NCI-H2029 treated with DMSO at 0.1 percent for 48 hours (cell line): ENCODE data around the gene MYO19.

Source experiments
- DNase-seq: peaks from one replicate; lab custom pipeline; 2025; lab: John Stamatoyannopoulos, UW

MYO19 gene, protein sequence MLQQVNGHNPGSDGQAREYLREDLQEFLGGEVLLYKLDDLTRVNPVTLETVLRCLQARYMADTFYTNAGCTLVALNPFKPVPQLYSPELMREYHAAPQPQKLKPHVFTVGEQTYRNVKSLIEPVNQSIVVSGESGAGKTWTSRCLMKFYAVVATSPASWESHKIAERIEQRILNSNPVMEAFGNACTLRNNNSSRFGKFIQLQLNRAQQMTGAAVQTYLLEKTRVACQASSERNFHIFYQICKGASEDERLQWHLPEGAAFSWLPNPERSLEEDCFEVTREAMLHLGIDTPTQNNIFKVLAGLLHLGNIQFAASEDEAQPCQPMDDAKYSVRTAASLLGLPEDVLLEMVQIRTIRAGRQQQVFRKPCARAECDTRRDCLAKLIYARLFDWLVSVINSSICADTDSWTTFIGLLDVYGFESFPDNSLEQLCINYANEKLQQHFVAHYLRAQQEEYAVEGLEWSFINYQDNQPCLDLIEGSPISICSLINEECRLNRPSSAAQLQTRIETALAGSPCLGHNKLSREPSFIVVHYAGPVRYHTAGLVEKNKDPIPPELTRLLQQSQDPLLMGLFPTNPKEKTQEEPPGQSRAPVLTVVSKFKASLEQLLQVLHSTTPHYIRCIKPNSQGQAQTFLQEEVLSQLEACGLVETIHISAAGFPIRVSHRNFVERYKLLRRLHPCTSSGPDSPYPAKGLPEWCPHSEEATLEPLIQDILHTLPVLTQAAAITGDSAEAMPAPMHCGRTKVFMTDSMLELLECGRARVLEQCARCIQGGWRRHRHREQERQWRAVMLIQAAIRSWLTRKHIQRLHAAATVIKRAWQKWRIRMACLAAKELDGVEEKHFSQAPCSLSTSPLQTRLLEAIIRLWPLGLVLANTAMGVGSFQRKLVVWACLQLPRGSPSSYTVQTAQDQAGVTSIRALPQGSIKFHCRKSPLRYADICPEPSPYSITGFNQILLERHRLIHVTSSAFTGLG

DNA sequence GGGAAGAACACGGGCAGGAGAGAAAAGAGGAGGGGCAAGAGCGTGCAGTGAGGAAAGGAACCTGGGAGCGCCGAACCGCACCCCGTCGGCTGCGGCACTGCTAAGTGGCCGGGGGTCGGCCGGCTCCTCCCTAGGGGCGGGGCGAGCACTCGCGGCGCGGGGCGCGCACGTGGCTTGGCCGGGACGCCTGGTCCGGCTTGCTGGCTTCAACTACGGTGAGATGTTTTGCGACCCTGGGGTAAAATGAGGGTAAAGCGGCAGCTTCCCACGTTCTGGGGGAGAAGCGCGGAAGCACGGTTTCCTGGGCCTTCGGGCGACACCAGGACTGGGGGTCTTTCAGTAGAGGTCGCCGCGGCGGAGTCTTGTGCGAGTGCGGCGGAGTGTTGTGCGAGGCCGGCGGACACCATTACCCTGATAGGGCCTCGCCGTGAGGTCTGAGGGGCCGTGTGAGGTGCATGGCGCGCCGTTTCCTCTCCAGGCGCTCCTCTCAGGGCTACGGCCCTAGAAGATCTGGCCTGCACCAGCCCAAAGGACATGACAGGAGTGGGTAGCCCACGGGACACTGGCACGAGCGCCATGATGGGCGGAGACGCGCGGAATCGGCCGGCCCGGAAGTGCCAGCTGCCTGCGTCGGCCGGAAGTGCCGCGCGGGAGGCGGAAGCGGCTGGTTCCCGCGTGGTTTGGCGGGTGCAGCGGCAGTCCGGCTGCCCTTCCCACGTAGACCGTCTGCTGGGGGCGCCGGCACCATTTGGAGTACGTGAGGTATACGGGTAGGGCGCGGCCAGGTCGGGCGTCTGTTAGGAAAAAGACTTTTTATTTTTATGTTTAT, at the start of gene MYO19, which contains the start of gene PIGW:
MYO19 (minus strand) TSS at position 29 of the 829 bp plus-strand sequence. CDS start 2,330 bp downstream, outside the sequence.
PIGW (plus strand) TSS at position 148 of the 829 bp plus-strand sequence. CDS start 2,115 bp downstream, outside the sequence.
- peak; percentile 70 for DNase-seq

DNA sequence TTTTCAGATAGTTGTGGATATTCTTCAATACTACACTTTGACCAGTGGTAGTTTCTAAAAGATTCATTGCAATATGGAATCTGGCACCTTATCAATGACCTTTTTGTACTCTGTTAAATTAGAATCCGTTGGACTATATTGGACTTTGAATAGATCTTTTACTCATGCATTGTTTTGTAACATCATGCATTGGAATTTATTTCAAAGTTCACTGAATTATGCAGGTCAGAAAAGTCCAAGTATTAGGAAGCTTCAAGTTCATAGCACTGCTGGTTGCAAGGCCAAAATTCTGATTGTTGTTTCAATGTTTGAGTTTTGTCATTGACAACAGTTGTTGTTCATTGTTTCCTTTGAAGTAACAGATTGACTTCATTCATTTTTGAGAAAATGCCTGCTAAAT, 49.1 kb upstream of the MYO19 start:
- no peak for DNase-seq

DNA sequence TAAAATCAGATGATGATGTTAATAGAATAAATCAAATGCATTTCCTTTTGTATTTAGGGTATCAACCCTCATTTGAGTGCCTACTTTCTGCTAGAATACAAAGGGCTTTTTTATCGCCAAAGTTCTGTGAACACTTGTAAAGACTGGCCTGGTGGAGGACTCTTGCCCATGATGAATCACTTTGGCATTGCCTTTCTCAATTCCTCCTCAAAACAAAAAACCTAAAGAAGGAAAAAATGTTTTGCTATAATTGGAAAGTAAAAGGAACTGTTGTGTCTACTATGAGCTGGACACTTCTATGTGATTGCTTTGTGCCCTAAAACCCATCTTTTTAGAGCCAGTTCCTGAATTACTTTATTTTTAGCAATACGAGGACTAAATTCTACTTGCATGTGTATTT, 44.0 kb upstream of the MYO19 start:
- DNase-seq: no peak

DNA sequence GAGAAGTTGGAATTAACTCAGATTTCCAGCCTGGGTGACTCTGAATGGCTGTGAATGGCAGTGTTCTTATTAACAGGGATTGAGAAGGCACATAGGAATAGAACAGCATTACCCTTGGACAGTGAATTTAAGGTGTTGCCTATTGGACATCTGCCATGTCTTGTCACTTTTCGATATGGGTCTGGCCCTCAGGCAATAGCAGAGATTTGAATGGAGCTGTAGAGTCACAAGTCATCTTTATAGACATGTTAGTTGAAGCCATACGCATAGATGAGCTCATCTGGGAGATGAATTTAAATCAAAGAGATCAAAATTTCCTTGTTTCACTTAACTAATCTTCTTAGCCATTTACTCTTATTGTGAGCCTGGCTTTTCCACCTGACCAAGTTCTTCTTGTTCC, 42.1 kb upstream of the MYO19 start:
- DNase-seq: no peak

DNA sequence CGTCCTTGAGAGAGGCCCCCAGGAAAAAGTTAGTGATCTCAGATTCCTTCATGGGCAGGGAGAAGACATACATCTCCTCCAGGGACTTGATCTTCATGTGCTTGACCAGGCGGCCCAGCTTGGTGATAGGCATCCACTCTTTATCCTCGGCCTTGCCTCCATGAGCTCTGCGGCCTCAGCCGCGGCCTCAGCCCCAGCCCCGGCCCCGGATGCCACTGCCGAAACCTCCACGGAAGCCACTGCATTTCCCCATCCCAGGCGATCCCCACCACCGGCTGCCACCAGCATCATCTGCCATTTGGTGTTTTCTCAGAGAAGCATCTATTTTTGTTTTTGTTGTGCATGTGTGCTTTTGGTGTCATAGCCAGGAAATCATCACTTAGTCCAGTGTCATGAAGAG, 40.4 kb upstream of the MYO19 start:
- no peak for DNase-seq

DNA sequence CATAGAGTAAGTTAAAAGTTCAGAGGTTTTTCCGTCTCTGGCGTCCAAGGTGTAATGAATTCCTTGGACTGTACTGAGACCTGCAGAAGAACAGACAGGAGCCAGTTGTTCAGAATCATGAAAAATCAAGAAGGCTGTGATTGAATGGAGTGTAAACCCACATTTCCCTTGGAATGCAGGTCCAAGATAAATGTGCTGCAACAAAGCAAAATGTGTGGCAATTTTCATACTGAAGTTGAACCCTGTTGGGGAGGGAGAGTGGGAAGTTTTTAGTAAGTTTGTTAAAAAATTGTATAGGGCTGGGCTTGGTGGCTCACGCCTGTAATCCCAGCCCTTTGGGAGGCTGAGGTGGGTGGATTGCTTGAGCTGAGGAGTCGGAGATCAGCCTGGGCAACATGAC, 31.4 kb upstream of the MYO19 start:
- no peak for DNase-seq

DNA sequence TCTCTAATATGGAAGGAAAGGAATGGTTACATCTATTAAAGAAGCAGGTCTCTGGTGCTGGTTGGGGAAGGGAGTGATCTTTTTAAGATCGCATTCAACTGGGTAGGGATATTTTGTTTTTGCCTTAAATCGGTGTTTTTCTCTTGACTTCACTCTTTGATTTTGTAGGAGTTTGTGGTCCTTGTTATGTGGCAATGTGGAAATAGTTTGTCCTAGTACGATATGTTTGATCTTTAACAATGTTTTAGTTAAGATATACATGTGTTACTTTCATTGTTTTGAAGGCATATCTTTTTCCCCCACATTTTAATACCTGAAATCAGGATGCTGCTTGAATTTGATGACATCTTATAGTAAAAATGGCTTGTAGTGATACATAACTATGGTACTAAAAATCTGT, 18.8 kb upstream of the MYO19 start:
- no peak for DNase-seq

DNA sequence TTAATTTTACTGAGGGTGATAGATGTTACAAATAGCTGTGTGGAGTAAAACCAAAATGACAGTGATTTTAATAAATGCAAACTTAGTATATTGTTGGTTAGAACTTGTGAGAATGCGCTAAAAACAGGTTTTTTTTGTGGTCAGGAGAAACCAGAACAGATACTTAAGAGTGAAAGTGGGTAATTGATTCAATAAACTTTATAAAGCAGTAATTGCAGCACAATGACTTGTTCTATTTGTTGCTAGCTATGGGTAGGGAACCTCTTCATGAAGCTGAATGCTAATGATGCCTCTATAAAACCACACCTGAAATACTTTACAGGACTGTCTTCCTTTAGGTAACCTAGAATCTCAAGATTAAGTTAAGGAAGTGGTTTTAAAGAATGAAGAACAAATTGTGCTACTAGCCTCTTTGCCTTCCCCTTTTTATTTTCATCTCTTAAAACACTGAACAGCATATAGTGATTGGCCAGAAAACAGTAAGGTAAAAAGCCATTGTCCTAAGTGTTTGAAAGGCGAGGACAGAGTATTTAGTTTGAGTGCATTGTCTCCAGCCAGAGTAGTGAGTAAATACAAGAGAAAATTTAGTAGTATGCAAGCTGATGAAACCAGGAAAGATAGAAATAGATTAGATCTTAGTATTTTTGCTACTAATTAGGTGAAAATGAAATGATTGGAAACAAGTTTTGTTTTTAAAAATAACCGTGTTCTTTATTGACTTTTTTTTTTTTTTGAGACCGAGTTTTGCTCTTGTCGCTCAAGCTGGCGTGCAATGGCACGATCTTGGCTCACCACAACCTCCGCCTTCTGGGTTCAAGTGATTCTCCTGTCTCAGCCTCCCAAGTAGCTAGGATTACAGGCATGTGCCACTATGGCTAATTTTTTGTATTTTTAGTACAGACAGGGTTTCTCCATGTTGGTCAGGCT, 16.1 kb upstream of the MYO19 start:
- no peak for DNase-seq

DNA sequence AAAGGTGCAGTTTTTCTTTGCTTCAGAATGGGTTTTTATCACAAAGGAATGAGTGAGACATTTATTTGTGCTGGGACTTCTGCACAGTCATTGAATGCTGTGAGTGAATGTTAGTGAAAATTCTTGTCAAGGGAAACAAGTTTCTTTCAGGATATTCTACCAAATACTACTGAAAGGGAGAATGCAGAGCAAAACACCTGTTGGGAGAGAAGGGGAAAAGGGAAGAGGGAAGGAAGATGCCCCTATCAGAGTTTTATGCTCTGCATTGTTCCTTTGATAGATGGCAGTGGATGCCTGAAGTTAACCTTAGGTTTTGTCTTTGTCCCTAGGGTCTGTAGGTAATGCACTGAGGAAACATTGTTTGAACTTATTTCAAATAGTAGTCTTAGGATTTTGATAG, 13.1 kb upstream of the MYO19 start:
- no peak for DNase-seq

DNA sequence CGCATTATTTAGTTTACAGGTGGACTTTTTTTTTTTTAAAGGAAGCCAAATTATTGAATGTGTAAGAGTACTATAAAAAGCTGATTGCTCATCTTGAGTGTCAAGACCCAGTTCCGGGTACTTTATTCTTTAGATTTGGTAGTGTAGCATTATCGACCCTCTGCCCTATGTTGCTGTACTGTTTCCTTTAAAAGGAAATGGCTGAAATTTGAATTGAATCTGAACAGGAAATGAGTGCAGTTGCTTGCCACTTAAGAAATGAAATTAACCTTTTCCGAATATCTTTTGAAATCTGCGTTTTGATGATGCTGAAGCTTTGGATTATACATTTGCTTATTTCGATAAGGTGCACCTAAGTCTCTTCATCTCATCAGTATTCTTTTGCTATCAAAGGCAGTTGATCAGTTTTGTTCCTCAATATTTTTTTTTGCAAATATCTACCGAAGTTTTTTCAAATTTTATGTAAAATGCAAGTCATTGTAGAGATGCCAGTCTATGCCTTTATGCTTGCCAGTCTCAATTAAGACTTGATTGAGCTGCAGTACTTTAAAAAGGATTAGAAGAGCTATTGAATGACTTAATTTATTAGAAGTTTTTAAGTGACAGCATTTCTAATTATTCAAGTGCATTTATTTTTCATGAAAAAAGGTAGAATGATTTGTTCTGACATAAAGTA, 11.9 kb upstream of the MYO19 start:
- no peak for DNase-seq

DNA sequence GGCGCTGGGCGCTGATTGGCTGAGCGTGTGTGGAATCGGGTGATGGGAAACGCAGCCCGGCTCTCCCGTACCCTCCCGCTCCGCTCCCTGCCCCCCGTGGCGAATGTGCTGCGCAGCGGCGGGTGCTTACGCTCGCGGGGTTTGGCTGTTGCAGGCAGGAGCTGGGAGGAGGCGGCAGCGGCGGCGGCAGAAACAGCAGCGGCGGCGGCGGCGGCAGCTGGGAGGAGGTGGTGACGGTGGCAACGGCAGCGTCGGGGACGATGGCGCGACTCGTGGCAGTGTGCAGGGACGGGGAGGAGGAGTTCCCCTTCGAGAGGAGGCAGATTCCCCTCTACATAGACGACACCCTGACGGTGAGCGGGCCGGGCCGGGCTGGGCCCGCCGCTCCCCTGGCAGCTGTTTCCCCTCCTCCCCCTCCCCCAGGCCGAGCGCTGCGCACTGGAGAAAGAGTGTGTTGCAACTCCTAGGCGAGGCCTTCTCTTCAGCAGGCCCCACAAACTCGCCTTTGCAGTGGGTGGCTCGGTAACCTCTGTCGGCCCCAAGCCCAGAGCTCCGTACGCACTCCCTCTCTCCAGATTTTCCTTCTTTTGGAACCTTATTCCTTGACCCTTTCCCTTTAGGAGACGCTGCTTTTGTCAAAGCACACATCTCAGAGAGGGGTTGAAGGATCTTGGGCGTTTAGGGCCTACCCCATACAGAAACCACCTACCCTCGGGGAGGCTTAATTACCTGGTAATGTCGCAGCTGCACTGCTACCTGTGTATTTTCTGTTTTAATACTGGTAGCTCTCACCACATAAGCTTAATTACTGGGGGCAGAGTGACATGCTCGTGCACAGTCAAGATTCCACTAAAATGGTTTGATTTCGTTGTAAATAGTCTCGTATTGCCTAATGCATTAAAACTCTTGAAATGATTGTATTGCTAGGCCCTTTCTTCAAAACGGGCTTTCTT, 11.1 kb upstream of the MYO19 start:
- DNase-seq: peak; percentile 64

DNA sequence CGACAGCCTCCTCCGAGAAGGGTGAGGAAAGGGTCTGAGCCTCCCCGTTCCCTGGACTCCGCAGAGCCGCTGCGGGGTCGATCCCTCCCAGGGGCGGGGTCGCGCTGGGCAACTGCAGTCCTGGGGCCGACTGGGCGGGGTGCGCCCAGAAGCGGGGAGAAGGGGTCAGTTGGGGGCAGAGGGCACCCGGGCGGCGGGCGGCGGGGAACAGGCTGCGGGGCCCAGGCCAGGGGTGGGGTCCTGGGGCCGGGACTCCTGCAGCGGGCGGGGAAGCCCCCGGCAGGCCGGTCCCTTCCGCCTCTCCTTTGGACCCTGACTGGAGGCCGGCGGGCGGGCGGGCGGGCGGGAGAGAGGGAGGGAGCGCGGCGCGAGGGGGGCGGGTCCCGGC, 10.4 kb upstream of the MYO19 start:
- DNase-seq: no peak

DNA sequence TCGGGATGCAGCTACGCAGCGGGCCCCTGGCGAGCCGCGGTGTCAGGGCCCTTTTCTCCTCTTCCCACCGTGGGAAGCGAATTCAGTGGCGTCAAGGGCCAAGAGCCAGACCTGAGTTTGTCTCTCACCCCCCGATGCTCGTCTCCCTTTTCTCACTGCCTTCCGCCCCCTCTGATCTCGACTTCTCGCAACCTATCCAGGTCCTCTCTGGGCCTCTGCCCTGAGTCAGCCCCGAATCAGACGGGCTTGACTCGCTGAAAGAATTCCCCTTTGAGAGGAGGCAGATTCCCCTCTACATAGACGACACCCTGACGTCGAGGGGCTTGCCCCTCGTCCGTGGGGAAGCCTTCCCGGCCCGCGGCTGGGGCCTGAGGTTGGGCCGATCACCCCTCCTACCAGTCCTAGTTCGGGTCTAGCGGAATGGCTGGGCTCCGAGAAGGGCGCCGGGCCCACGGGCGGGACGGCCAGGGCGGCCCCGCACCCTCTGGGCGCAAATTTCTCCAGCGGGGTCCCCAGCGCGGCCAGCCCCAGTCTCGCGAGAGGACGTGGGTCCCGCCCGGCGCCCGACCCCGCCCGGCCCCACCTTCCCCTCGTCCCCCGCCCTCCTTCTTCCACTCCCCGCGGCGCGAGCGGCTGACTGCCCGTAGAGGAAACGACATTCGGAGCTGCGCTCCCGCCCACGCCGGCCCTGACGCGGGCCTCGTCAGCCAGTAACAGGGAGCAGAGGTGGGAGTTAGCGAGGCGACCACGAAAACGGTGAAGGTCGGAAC, 9.8 kb upstream of the MYO19 start, which contains the start of gene GGNBP2:
GGNBP2 (plus strand) TSS at position 613 of the 770 bp plus-strand sequence. CDS start 806 bp downstream, outside the sequence.
- DNase-seq: peak; percentile 18

DNA sequence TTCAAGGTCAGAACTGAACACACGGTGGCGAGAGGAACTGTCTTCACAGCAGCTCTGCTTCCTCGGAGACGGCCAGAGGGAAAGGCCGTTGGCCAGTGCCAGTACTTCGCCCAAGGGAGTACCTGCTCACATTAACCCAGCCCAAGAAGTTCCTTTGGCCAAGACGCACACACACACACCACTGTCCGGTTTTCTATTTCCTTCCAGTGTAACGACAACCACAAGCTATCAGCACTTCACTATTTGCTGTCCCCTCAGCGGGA, 9.3 kb upstream of the MYO19 start:
- no peak for DNase-seq

DNA sequence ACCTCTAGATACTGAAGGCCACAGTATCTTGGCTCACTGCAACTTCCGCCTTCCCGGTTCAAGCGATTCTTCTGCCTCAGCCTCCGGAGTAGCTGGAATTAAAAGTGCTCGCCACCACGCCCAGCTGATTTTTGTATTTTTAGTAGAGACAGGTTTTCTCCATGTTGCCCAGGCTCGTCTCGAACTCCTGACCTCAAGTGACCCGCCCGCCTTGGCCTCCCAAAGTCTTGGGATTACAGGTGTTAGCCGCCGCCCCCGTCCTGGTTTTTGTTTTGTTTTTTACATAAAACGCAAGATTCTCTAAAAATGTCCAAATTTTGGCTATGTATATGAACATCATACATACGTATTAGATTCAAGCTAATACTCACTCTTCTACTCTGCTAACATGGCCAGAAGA, 8.1 kb upstream of the MYO19 start:
- no peak for DNase-seq

DNA sequence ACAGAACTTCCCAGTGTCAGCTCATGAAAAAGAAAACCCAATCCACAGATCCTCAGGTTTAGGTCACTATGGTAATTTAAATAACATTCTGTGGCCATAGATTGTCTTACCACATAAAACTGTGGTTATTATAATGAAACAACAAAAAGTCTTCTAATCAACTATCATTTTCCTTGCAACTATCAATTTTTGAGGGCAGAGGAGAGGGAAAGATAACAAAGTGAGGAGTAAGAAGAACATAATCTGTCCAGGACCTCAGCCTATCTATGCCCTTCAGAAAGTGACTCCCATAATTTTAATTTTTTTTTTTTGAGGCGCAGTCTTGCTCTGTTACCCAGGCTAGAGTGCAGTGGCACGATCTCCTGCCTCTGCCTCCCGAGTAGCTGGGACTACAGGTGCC, 6.0 kb upstream of the MYO19 start:
- no peak for DNase-seq

DNA sequence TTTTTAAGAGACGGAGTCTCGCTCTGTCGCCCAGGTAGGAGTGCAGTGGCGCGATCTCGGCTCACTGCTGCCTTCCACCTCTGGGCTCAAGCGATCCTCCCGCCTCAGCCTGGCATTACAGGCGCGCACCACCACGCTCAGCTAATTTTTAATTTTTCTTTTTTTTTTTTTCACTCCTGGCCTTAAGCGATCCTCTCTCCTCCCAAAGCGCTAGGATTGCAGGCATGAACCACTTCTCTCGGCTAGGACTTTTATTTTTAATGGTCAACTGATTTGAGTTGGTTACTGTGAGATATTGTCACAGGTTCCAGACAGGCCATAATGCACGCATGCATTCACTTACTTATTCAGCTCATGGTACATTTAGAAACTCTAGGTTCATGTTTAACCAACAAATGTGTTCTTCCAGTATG, 1.0 kb upstream of the MYO19 start:
- no peak for DNase-seq
